SK-N-SH (cell line): ENCODE results near the gene SLC12A9. TPM values are rescaled to one million over a fixed set of nuclear protein-coding genes. Genes with fewer than 3 reads are reported as not detected.

ENCODE experiments used
- CTCF ChIA-PET: fragments of 300-600, 350-600 bp; formaldehyde crosslinking; extraction: SDS; loops from one replicate; lab custom pipeline; 2021; lab: Yijun Ruan, JAX
- POLR2A ChIA-PET: fragments of 350-600 bp; sonication (Branson Sonifier 250); formaldehyde crosslinking; extraction: SDS; loops from one replicate; lab custom pipeline; 2020; ENCODE audit warnings: antibody characterized with exemption, inconsistent platforms; lab: Yijun Ruan, JAX
- DNase-seq: peaks from one replicate; pipeline ENCODE4 v3.0.0; 2012
- H2AFZ ChIP-seq: fragments of 200-600 bp; sonication (generic); 2 replicates; pipeline ENCODE4 v1.8.1; 2016; ENCODE audit warnings: antibody characterized with exemption, mild to moderate bottlenecking, low read depth
- H3F3A ChIP-seq: fragments of 200-600 bp; sonication (generic); replicated peaks from 2 replicates; pipeline ENCODE3; 2016; ENCODE audit warnings: antibody characterized with exemption, mild to moderate bottlenecking; ENCODE audit not compliant: insufficient read depth
- H3K27ac ChIP-seq, 2 experiments: fragments of 200-500 bp in 1 of 2; fragments of 200-600 bp in 1 of 2; sonication (Bioruptor generic) in 1 of 2; sonication (generic), shearing (Covaris generic) in 1 of 2; 2 replicates each; pipeline versions ENCODE4 v1.5.1 to v1.6.1; 2014 to 2016; ENCODE audit warnings: low read depth in 2 of 2, inconsistent platforms in 1 of 2, low read length in 1 of 2, mild to moderate bottlenecking in 1 of 2, mixed read lengths in 1 of 2
- H3K27me3 ChIP-seq: fragments of 200-600 bp; sonication (generic), shearing (Covaris generic); 2 replicates; pipeline ENCODE4 v1.6.1; 2016; ENCODE audit warnings: mixed run types; ENCODE audit not compliant: insufficient read depth
- H3K36me3 ChIP-seq, 2 experiments: fragments of 200-500 bp in 1 of 2; fragments of 200-600 bp in 1 of 2; sonication (Bioruptor generic) in 1 of 2; sonication (generic) in 1 of 2; replicated peaks in 1 of 2; 2 replicates each; pipeline versions ENCODE3 to v1.5.1; 2014 to 2016; ENCODE audit warnings: low read length in 1 of 2, mild to moderate bottlenecking in 1 of 2; ENCODE audit not compliant: insufficient read depth in 2 of 2, control insufficient read depth in 1 of 2
- H3K4me1 ChIP-seq, 2 experiments: fragments of 200-500 bp in 1 of 2; fragments of 200-600 bp in 1 of 2; sonication (Bioruptor generic) in 1 of 2; sonication (generic), shearing (Covaris generic) in 1 of 2; 2 replicates each; pipeline versions ENCODE4 v1.5.1 to v1.6.1; 2014 to 2016; ENCODE audit warnings: low read depth in 1 of 2, low read length in 1 of 2, mixed run types in 1 of 2; ENCODE audit not compliant: insufficient read depth in 2 of 2, control insufficient read depth in 1 of 2
- H3K4me2 ChIP-seq: fragments of 200-600 bp; sonication (generic), shearing (Covaris generic); 2 replicates; pipeline ENCODE4 v1.6.1; 2017; ENCODE audit warnings: mixed run types
- H3K4me3 ChIP-seq, 2 experiments: fragments of 200-500 bp in 1 of 2; fragments of 200-600 bp in 1 of 2; sonication (Bioruptor generic) in 1 of 2; sonication (generic), shearing (Covaris generic) in 1 of 2; 2 replicates each; pipeline versions ENCODE4 v1.5.1 to v1.8.1; 2014 to 2016; ENCODE audit warnings: low read depth in 2 of 2, inconsistent platforms in 1 of 2, low read length in 1 of 2, mild to moderate bottlenecking in 1 of 2, mixed read lengths in 1 of 2, moderate library complexity in 1 of 2
- H3K79me2 ChIP-seq: fragments of 200-600 bp; sonication (generic); 2 replicates; pipeline ENCODE4 v1.8.1; 2017; ENCODE audit warnings: mild to moderate bottlenecking; ENCODE audit not compliant: insufficient read depth
- H3K9ac ChIP-seq: fragments of 200-600 bp; sonication (generic); 2 replicates; pipeline ENCODE4 v1.6.1; 2017; ENCODE audit warnings: mixed run types
- H3K9me2 ChIP-seq: fragments of 200-600 bp; sonication (generic); 2 replicates; pipeline ENCODE4 v1.6.1; 2017; ENCODE audit warnings: mixed run types
- H3K9me3 ChIP-seq: fragments of 200-600 bp; sonication (generic); 2 replicates; pipeline ENCODE4 v1.6.1; 2017; ENCODE audit warnings: mixed run types, mild to moderate bottlenecking, moderate library complexity
- H4K20me1 ChIP-seq: fragments of 200-600 bp; sonication (generic); 2 replicates; pipeline ENCODE4 v1.6.1; 2017; ENCODE audit warnings: mild to moderate bottlenecking, mixed run types; ENCODE audit not compliant: insufficient read depth
- CHD2 ChIP-seq: fragments of 150-350 bp; IDR thresholded peaks from 2 replicates; pipeline ENCODE4 v1.6.1; 2018; ENCODE audit warnings: low read length; ENCODE audit not compliant: partially characterized antibody
- EZH2phosphoT487 ChIP-seq: fragments of 200-600 bp; sonication (generic); IDR thresholded peaks from 2 replicates; pipeline ENCODE4 v1.6.1; 2017; ENCODE audit warnings: low read depth, mixed run types, mild to moderate bottlenecking, antibody characterized with exemption, moderate library complexity, borderline replicate concordance
- GATA2 ChIP-seq: sonication (generic); formaldehyde crosslinking; IDR thresholded peaks from 2 replicates; pipeline ENCODE4 v1.5.0; 2020; ENCODE audit warnings: mild to moderate bottlenecking, missing genetic modification reagents
- IRF3 ChIP-seq: fragments of 150-350 bp; IDR thresholded peaks from 2 replicates; pipeline ENCODE4 v1.6.1; 2016; ENCODE audit warnings: mild to moderate bottlenecking, low read depth, low read length
- JUND ChIP-seq: IDR thresholded peaks from 2 replicates; pipeline ENCODE4 v1.4.0; 2012
- MAX ChIP-seq: IDR thresholded peaks from 2 replicates; pipeline ENCODE4 v1.4.0; 2012; ENCODE audit warnings: low read depth
- MEF2A ChIP-seq: IDR thresholded peaks from 2 replicates; pipeline ENCODE4 v1.4.0; 2012; ENCODE audit warnings: low read depth, borderline replicate concordance
- NFIC ChIP-seq: IDR thresholded peaks from 2 replicates; pipeline ENCODE4 v1.4.0; 2012; ENCODE audit warnings: borderline replicate concordance
- NRF1 ChIP-seq: IDR thresholded peaks from 2 replicates; pipeline ENCODE4 v1.6.1; 2012; ENCODE audit warnings: low read depth, mild to moderate bottlenecking, low read length
- PBX3 ChIP-seq: IDR thresholded peaks from 2 replicates; pipeline ENCODE4; 2012
- POLR2AphosphoS5 ChIP-seq: IDR thresholded peaks from 2 replicates; pipeline ENCODE4 v1.6.1; 2012; ENCODE audit warnings: low read depth, low read length
- RCOR1 ChIP-seq: fragments of 150-350 bp; IDR thresholded peaks from 2 replicates; pipeline ENCODE4 v1.6.1; 2017; ENCODE audit warnings: antibody characterized with exemption, low read length
- RXRA ChIP-seq: IDR thresholded peaks from 2 replicates; pipeline ENCODE4 v1.4.0; 2012; ENCODE audit warnings: low read depth, mild to moderate bottlenecking, borderline replicate concordance
- SIN3A ChIP-seq: IDR thresholded peaks from 2 replicates; pipeline ENCODE4 v1.6.1; 2012; ENCODE audit warnings: low read depth, mild to moderate bottlenecking, low read length, moderate library complexity, borderline replicate concordance
- TAF1 ChIP-seq: IDR thresholded peaks from 2 replicates; pipeline ENCODE4 v1.6.1; 2012; ENCODE audit warnings: low read depth, mild to moderate bottlenecking, low read length, moderate library complexity, borderline replicate concordance
- TCF12 ChIP-seq: IDR thresholded peaks from 2 replicates; pipeline ENCODE4 v1.4.0; 2012
- USF1 ChIP-seq: IDR thresholded peaks from 2 replicates; pipeline ENCODE4 v1.4.0; 2012; ENCODE audit warnings: low read depth, borderline replicate concordance
- USF2 ChIP-seq: fragments of 150-350 bp; IDR thresholded peaks from 2 replicates; pipeline ENCODE4 v1.6.1; 2017; ENCODE audit warnings: antibody characterized with exemption, low read length, low read depth, borderline replicate concordance
- ZBTB33 ChIP-seq: IDR thresholded peaks from 2 replicates; pipeline ENCODE4 v1.4.0; 2012; ENCODE audit warnings: low read depth, borderline replicate concordance
- WGBS: methylation state at CpG from one replicate; pipeline ENCODE4 v1.1.6; 2017; ENCODE audit warnings: low lambda C conversion rate; 5-methylcytosine and 5-hydroxymethylcytosine counted together
- polyA plus RNA-seq, 3 experiments: library from polyadenylated mRNA; depleted of rRNA; stranded (reverse); fragments of >200 nt; gene quantifications; 2 replicates each; pipeline ENCODE4 v1.2.3, GENCODE V29; 2012

SLC12A9 gene
- polyA plus RNA-seq, 1 of the 3 experiments (the other 2 are of a cell fraction), result 29.7 TPM

GRCh38 chr7:100861616-100861985 is 9.1 kb downstream of the SLC12A9 start:
- DNase-seq, result no peak
- TF ChIP-seq MAX, result no peak
- TF ChIP-seq USF2, result no peak
- no peak for TF ChIP-seq TCF12
- TF ChIP-seq EZH2phosphoT487, result no peak
- TF ChIP-seq JUND, result no peak
- TF ChIP-seq SIN3A, result no peak
- TF ChIP-seq CHD2, result no peak
- no peak for TF ChIP-seq TAF1
- no peak for TF ChIP-seq PBX3
- no peak for TF ChIP-seq MEF2A
- TF ChIP-seq POLR2AphosphoS5, result no peak
- no peak for TF ChIP-seq RXRA
- TF ChIP-seq RCOR1, result no peak
- no peak for TF ChIP-seq GATA2 (CRISPR knock-in tag)
- no peak for TF ChIP-seq NRF1
- no peak for TF ChIP-seq IRF3
- TF ChIP-seq ZBTB33, result no peak
- no peak for TF ChIP-seq USF1
- no peak for TF ChIP-seq NFIC
- ChIA-PET POLR2A (interaction anchor here (1.8 kb wide), 2 partner anchors 9 to 13 kb away, joined by 6 to 7 read pairs; partner anchors contain the start of genes SLC12A9 and SRRT), CTCF (interaction anchor here (1.0 to 2.2 kb wide), 4 partner anchors 10 to 153 kb away, joined by 3 to 17 read pairs (median 3); partner anchors contain the start of gene SLC12A9)
- Histone ChIP-seq H3K4me2 (no peak overlapping the region), H3K4me3 (no peak overlapping the region), H3K27ac (no peak overlapping the region), H3K36me3 (peaks cover 23% of the 10 kb centered on the region in 2 experiments), H4K20me1 (no peaks in the 10 kb centered on the region), H3K27me3 (no peaks in the 10 kb centered on the region), H3K9ac (no peak overlapping the region), H3K4me1 (peaks cover 2 to 10% of the 10 kb centered on the region in 2 experiments; a peak in 3 of 4 replicates), H3K9me2 (no peaks in the 10 kb centered on the region), H2AFZ (no peak overlapping the region), H3K9me3 (no peaks in the 10 kb centered on the region), H3F3A (peaks cover 19% of the 10 kb centered on the region), H3K79me2 (peaks cover 11% of the 10 kb centered on the region; the same call in 1 of the 2 replicates)
- 99% methylated on average over 14 of the region's 14 CpGs for WGBS
